ENCODE data around the gene MAP4K3. TPM values are rescaled to one million over a fixed set of nuclear protein-coding genes. Genes with fewer than 3 reads are reported as not detected.

MAP4K3 gene
- total and polyA plus RNA-seq, 2 donors from 2014 or later = 14.9 to 39.5 TPM

GRCh38 chr2:39306626-39307025 lies 130.5 kb downstream of the MAP4K3 start:
- H3K9ac ChIP-seq (ENCODE audit: low read length in 3 of 3) = no peak overlapping the region
- no peak for TF ChIP-seq CTCF (IDR thresholded peaks at IDR 0.05; ENCODE audit: borderline replicate concordance, extremely low read depth, insufficient read depth)
- FAIRE-seq (no peak), DNase-seq (no peak)
- no peak overlapping the region for H3K27ac ChIP-seq (ENCODE audit: low read depth in 2 of 2, low read length in 2 of 2)
- intact Hi-C loops (cut with DNase I) = no loop called here
- H3K4me3 ChIP-seq (ENCODE audit: low read length in 3 of 3) = no peak overlapping the region
- H3K27me3 ChIP-seq (ENCODE audit: control insufficient read depth, insufficient read depth, low read length) = no peaks in the 10 kb centered on the region
- peaks cover 0 to 4% (median 3%) of the 10 kb centered on the region in 3 donors for H3K36me3 ChIP-seq (ENCODE audit: control insufficient read depth in 2 of 3, insufficient read depth in 3 of 3, low read length in 3 of 3)
- no peaks in the 10 kb centered on the region for H3K9me3 ChIP-seq (ENCODE audit: control insufficient read depth in 2 of 3, insufficient read depth in 1 of 3, low read length in 3 of 3)
- no peaks in the 10 kb centered on the region for H3K4me1 ChIP-seq (ENCODE audit: control insufficient read depth in 2 of 3, insufficient read depth in 2 of 3, low read depth in 1 of 3, low read length in 3 of 3)

- FAIRE-seq (no peak), DNase-seq (no peak)
- H3K4me1 ChIP-seq (ENCODE audit: control insufficient read depth in 2 of 3, insufficient read depth in 2 of 3, low read depth in 1 of 3, low read length in 3 of 3) = no peaks in the 10 kb centered on the region
- no peaks in the 10 kb centered on the region for H3K36me3 ChIP-seq (ENCODE audit: control insufficient read depth in 2 of 3, insufficient read depth in 3 of 3, low read length in 3 of 3)
- H3K27ac ChIP-seq (ENCODE audit: low read depth in 2 of 2, low read length in 2 of 2) = no peak overlapping the region
- intact Hi-C loops (cut with DNase I) = no loop called here
- no peak overlapping the region for H3K9ac ChIP-seq (ENCODE audit: low read length in 3 of 3)
- H3K9me3 ChIP-seq (ENCODE audit: control insufficient read depth in 2 of 3, insufficient read depth in 1 of 3, low read length in 3 of 3) = no peaks in the 10 kb centered on the region
- no peaks in the 10 kb centered on the region for H3K27me3 ChIP-seq (ENCODE audit: control insufficient read depth, insufficient read depth, low read length)
- TF ChIP-seq CTCF (IDR thresholded peaks at IDR 0.05; ENCODE audit: borderline replicate concordance, extremely low read depth, insufficient read depth) = no peak
- H3K4me3 ChIP-seq (ENCODE audit: low read length in 3 of 3) = no peak overlapping the region
These were observed 132.4 kb downstream of the MAP4K3 start for GRCh38 chr2:39304729-39305128.

- intact Hi-C loops (cut with DNase I) = no loop called here
- Histone ChIP-seq H3K4me3 (ENCODE audit: low read length in 3 of 3) (no peak overlapping the region), H3K9me3 (ENCODE audit: control insufficient read depth in 2 of 3, insufficient read depth in 1 of 3, low read length in 3 of 3) (no peaks in the 10 kb centered on the region), H3K9ac (ENCODE audit: low read length in 3 of 3) (no peak overlapping the region), H3K36me3 (ENCODE audit: control insufficient read depth in 2 of 3, insufficient read depth in 3 of 3, low read length in 3 of 3) (peaks cover 0 to 2% (median 0%) of the 10 kb centered on the region in 3 donors), H3K27ac (ENCODE audit: low read depth in 2 of 2, low read length in 2 of 2) (no peak overlapping the region), H3K4me1 (ENCODE audit: control insufficient read depth in 2 of 3, insufficient read depth in 2 of 3, low read depth in 1 of 3, low read length in 3 of 3) (no peaks in the 10 kb centered on the region), H3K27me3 (ENCODE audit: control insufficient read depth, insufficient read depth, low read length) (no peaks in the 10 kb centered on the region)
- TF ChIP-seq CTCF (IDR thresholded peaks at IDR 0.05; ENCODE audit: borderline replicate concordance, extremely low read depth, insufficient read depth) = no peak
- DNase-seq (no peak), FAIRE-seq (no peak)
These were observed 132.9 kb downstream of the MAP4K3 start for GRCh38 chr2:39304200-39304599.

GRCh38 chr2:39301352-39301751 lies 135.7 kb downstream of the MAP4K3 start:
- peaks cover 0 to 3% (median 2%) of the 10 kb centered on the region in 3 donors for H3K36me3 ChIP-seq (ENCODE audit: control insufficient read depth in 2 of 3, insufficient read depth in 3 of 3, low read length in 3 of 3)

More at GRCh38 chr2:39301352-39301751, 135.7 kb downstream of the MAP4K3 start:
- H3K9me3 ChIP-seq (ENCODE audit: control insufficient read depth in 2 of 3, insufficient read depth in 1 of 3, low read length in 3 of 3) = no peaks in the 10 kb centered on the region
- no peaks in the 10 kb centered on the region for H3K27me3 ChIP-seq (ENCODE audit: control insufficient read depth, insufficient read depth, low read length)
- no peak for TF ChIP-seq CTCF (IDR thresholded peaks at IDR 0.05; ENCODE audit: borderline replicate concordance, extremely low read depth, insufficient read depth)
- FAIRE-seq (no peak), DNase-seq (no peak)
- H3K9ac ChIP-seq (ENCODE audit: low read length in 3 of 3) = no peak overlapping the region
- no peak overlapping the region for H3K27ac ChIP-seq (ENCODE audit: low read depth in 2 of 2, low read length in 2 of 2)
- intact Hi-C loops (cut with DNase I) = no loop called here
- no peak overlapping the region for H3K4me3 ChIP-seq (ENCODE audit: low read length in 3 of 3)
- H3K4me1 ChIP-seq (ENCODE audit: control insufficient read depth in 2 of 3, insufficient read depth in 2 of 3, low read depth in 1 of 3, low read length in 3 of 3) = no peaks in the 10 kb centered on the region
